Thoracic aorta (tissue), 2 donors: Measurements from ENCODE around the gene SDR9C7. TPM values are rescaled to one million over a fixed set of nuclear protein-coding genes. Genes with fewer than 3 reads are reported as not detected.
"Not testable (repeated sequence)": the region's sequence is repeated elsewhere in the genome, so short reads cannot be mapped to it uniquely, and the experiment has no call there.

ENCODE experiments used
- ATAC-seq: fragments of 150-250 bp; one replicate; pipeline ENCODE4 v1.8.0; 2017; ENCODE audit warnings: low read depth; ENCODE audit not compliant: insufficient number of reproducible peaks, low FRiP score
- DNase-seq: peaks from one replicate; pipeline ENCODE4 v3.0.0-alpha.2; 2020; ENCODE audit warnings: low spot score
- H3K27ac ChIP-seq, 2 donors: fragments of 200-600 bp; sonication (generic); 1 replicate in 1 of 2; 2 replicates in 1 of 2; pipeline ENCODE4 v1.5.1; 2016; ENCODE audit warnings: mild to moderate bottlenecking in 2 of 2, moderate library complexity in 2 of 2
- H3K27me3 ChIP-seq: fragments of 200-600 bp; sonication (generic); replicated peaks from 2 replicates; pipeline ENCODE4 v1.6.0; 2016; ENCODE audit warnings: mild to moderate bottlenecking; ENCODE audit not compliant: insufficient read depth
- H3K36me3 ChIP-seq: fragments of 200-600 bp; sonication (generic); one replicate; pipeline ENCODE4 v1.5.1; 2016
- H3K4me1 ChIP-seq, 2 donors: fragments of 200-600 bp; sonication (generic); 1 replicate in 1 of 2; 2 replicates in 1 of 2; pipeline versions ENCODE4 v1.5.1 to v1.6.0; 2016; ENCODE audit warnings: low read depth in 2 of 2, mild to moderate bottlenecking in 1 of 2; ENCODE audit not compliant: control insufficient read depth in 1 of 2
- H3K4me3 ChIP-seq: fragments of 200-600 bp; sonication (generic); 2 replicates; pipeline ENCODE4 v1.5.1; 2016; ENCODE audit warnings: mild to moderate bottlenecking
- H3K9me3 ChIP-seq: fragments of 200-600 bp; sonication (generic); 2 replicates; pipeline ENCODE4 v1.5.1; 2016
- total RNA-seq, 2 donors: library from RNA; depleted of rRNA; stranded (reverse); fragments of >200 nt; gene quantifications; one replicate each; pipeline versions ENCODE4 v1.1.0 to v1.2.3, GENCODE V29; 2016
- TF ChIP-seq, protein P1 (sequence below): fragments of 200-600 bp; sonication (generic); IDR thresholded peaks from one replicate; pipeline ENCODE4 v1.5.1; 2019; ENCODE audit warnings: antibody characterized with exemption

SDR9C7 gene
- total RNA-seq, 2 donors from 2014 or later, result 0.27 TPM; not detected in 1

- DNase-seq, result no peak
- Histone ChIP-seq H3K27me3 (no peaks in the 10 kb centered on the region), H3K36me3 (no peaks in the 10 kb centered on the region), H3K27ac (no peak overlapping the region), H3K9me3 (no peaks in the 10 kb centered on the region), H3K4me3 (no peak overlapping the region), H3K4me1 (no peaks in the 10 kb centered on the region)
- TF ChIP-seq, protein P1, sequence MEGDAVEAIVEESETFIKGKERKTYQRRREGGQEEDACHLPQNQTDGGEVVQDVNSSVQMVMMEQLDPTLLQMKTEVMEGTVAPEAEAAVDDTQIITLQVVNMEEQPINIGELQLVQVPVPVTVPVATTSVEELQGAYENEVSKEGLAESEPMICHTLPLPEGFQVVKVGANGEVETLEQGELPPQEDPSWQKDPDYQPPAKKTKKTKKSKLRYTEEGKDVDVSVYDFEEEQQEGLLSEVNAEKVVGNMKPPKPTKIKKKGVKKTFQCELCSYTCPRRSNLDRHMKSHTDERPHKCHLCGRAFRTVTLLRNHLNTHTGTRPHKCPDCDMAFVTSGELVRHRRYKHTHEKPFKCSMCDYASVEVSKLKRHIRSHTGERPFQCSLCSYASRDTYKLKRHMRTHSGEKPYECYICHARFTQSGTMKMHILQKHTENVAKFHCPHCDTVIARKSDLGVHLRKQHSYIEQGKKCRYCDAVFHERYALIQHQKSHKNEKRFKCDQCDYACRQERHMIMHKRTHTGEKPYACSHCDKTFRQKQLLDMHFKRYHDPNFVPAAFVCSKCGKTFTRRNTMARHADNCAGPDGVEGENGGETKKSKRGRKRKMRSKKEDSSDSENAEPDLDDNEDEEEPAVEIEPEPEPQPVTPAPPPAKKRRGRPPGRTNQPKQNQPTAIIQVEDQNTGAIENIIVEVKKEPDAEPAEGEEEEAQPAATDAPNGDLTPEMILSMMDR, result no peak
- ATAC-seq, result no peak
Measured at GRCh38 chr12:56929780-56930179, 4.4 kb downstream of the SDR9C7 start.

- Histone ChIP-seq H3K36me3 (no peaks in the 10 kb centered on the region), H3K4me1 (no peaks in the 10 kb centered on the region), H3K27me3 (no peaks in the 10 kb centered on the region), H3K9me3 (no peaks in the 10 kb centered on the region), H3K4me3 (no peak overlapping the region), H3K27ac (no peak overlapping the region)
- TF ChIP-seq, protein P1, result no peak
- DNase-seq, result no peak
- no peak for ATAC-seq
Measured at GRCh38 chr12:56928262-56928661, 5.9 kb downstream of the SDR9C7 start.

DNA sequence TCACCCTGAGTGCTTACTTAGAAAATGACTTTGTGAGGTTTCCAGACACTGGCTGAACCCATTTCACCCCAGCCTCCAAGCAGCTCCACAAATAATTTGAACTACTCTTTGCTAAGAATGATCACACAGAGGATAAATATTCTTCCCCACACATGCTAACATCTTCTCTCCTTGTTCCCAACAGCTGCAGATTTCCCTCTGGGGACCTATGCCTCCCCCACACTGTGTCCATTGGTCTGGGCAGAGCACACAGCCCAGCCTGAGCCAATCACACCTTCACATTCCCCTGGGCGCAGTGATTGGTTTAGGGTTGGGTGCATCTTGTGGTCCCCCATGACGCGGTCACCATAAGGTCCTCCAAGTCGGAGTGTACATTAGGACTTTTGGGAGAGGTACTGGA is 6.9 kb downstream of the SDR9C7 start:
- H3K36me3 ChIP-seq, result no peaks in the 10 kb centered on the region
- DNase-seq, result no peak
- no peak overlapping the region for H3K4me3 ChIP-seq
- no peaks in the 10 kb centered on the region for H3K27me3 ChIP-seq
- TF ChIP-seq, protein P1, result no peak
- H3K27ac ChIP-seq, result no peak overlapping the region
- H3K9me3 ChIP-seq, result no peaks in the 10 kb centered on the region
- no peaks in the 10 kb centered on the region for H3K4me1 ChIP-seq
- no peak for ATAC-seq

DNA sequence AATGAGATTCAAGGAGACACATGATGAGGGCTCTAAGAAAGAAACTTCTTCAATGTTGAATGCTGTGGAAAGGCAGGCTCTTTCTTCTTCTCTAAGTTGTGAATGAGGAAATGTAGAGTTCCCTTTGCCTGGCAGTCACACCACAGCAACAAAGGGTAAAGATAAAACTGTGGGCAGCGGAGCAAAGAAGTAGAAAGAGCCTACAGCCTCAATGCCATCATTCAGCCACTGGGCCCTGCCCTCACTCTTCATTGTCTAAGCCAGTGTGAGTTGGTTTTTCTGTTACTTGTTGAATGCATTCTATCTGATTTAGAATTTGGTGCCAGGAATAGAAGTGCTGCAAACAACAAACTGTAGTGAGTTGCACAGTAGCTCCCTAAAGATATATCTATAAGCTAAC is 12.2 kb downstream of the SDR9C7 start:
- no peak for ATAC-seq
- no peak for DNase-seq
- no peaks in the 10 kb centered on the region for H3K27me3 ChIP-seq
- no peaks in the 10 kb centered on the region for H3K9me3 ChIP-seq
- H3K4me1 ChIP-seq, result no peaks in the 10 kb centered on the region
- H3K36me3 ChIP-seq, result no peaks in the 10 kb centered on the region
- TF ChIP-seq, protein P1, result no peak
- H3K4me3 ChIP-seq, result no peak overlapping the region
- H3K27ac ChIP-seq, result no peak overlapping the region

- no peaks in the 10 kb centered on the region for H3K27me3 ChIP-seq
- no peak overlapping the region for H3K27ac ChIP-seq
- H3K4me3 ChIP-seq, result no peak overlapping the region
- H3K9me3 ChIP-seq, result no peaks in the 10 kb centered on the region
- no peaks in the 10 kb centered on the region for H3K4me1 ChIP-seq
- TF ChIP-seq, protein P1, result no peak
- H3K36me3 ChIP-seq, result no peaks in the 10 kb centered on the region
- ATAC-seq (no peak), DNase-seq (no peak)
Measured at GRCh38 chr12:56921346-56921745, 12.9 kb downstream of the SDR9C7 start.

DNA sequence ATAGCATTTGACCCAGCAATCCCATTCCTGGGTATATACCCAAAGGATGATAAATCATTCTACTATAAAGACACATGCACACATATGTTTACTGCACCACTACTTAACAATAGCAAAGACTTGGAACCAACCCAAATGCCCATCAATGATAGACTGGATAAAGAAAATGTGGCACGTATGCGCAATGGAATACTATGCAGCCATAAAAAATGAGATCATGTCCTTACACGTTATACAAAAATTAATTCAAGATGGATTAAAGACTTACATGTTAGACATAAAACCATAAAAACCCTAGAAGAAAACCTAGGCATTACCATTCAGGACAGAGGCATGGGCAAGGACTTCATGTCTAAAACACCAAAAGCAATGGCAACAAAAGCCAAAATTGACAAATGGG is 16.1 kb downstream of the SDR9C7 start:
- not testable (repeated sequence) for DNase-seq, H3K4me1 ChIP-seq, H3K27me3 ChIP-seq, H3K4me3 ChIP-seq, H3K9me3 ChIP-seq, ATAC-seq, H3K27ac ChIP-seq, H3K36me3 ChIP-seq
